ENCODE data around the gene CHMP4A. TPM values are rescaled to one million over a fixed set of nuclear protein-coding genes. Genes with fewer than 3 reads are reported as not detected.
"Not testable (repeated sequence)": the region's sequence is repeated elsewhere in the genome, so short reads cannot be mapped to it uniquely, and the experiment has no call there.

Gene CHMP4A
- total RNA-seq, 1 donor from 2014 or later: 30.0 TPM

DNA sequence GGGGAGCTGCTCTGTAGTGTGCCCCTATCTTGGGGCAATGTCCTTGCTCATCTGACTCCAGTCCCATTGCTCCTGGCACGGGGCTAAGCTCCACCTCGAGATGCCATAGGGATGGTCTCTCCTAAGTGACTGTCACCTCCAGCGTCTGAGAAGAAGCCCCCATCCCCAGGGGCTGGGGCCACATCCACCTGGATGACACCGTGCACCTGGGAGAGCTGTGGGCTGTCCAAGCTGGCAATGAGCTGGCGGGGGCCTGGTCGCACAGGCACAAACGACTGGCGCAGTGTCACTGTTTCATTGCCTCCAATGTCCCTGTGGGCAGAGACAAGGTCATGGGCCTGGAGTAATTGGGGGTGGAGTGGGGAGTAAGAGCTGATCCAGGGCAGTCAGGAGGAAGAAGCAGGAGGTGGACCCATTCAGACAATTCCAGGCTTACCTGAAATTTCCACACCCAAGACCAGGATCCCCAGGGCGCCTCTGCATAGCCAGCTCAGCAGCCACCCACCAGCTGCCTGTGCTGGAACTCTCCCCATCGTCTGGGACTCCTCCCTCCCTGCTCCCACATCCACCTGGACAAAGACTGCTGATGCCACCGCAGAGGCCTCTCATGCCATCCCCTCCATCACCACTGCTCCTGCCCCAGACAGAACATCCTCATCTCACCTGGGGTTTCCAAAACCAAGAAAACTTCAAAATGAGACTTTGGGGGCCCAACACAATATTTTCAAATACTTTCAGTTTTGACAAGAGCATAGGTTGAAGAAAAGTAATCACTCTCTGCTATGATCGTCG lies 36.1 kb upstream of the CHMP4A start:
- intact Hi-C loops (cut with DNase I): no loop called here
- peak; percentile 61 for DNase-seq (ENCODE audit: low spot score)

DNA sequence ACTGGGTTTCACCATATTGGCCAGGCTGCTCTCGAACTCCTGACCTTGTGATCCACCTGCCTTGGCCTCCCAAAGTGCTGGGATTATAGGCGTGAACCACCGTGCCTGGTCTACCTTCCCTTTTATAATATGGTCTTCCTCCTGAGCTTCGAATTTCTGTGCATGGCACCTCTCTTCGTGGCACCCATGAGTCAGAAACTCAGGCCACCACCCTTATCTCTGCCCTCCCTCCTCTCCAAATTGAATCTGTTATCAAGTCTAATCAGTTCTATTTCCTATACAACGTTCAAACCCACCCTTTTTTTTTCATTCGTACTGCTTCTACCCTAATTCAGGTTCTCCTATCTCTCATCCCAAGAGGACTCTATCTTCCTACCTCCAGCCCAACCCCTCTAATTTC lies 34.1 kb upstream of the CHMP4A start:
- intact Hi-C loops (cut with DNase I): no loop called here
- no peak for DNase-seq (ENCODE audit: low spot score)

DNA sequence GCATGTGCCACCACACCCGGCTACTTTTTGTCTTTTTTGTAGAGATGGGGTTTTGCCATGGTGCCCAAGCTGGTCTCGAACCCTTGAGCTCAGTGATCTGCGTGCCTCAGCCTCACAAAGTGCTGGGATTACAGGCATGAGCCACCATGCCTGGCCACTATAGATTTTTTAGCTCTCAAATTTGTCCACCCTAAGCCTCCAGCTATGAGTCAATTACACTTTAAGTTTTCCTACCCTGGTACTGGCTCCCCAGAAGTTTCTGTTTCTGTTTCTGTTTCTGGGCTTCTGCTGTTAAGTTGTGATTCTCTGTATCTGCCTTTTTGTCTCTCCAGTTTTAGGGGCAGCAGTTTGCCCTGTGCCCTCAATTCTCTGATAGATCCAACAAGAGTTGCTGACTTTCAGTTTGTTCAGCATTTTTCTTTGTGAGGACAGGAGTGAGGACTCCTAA lies 33.5 kb upstream of the CHMP4A start:
- DNase-seq (ENCODE audit: low spot score): no peak
- intact Hi-C loops (cut with DNase I): no loop called here

DNA sequence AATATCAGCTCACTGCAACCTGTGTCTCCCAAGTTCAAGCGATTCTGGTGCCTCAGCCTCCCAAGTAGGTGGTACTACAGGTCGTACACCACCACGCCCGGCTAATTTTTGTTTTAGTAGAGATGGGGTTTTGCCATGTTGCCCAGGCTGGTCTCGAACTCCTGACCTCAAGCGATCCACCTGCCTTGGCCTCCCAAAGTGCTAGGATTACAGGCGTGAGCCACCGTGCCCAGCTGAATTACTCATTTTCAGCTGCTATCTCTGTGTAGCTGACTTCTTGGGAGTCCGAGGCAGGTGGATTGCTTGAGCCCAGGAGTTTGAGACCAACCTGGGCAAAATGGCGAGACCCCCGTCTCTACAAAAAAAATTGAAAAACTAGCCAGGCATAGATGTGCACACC lies 32.1 kb upstream of the CHMP4A start:
- peak; percentile 35 for DNase-seq (ENCODE audit: low spot score)
- intact Hi-C loops (cut with DNase I): not testable (repeated sequence)

DNA sequence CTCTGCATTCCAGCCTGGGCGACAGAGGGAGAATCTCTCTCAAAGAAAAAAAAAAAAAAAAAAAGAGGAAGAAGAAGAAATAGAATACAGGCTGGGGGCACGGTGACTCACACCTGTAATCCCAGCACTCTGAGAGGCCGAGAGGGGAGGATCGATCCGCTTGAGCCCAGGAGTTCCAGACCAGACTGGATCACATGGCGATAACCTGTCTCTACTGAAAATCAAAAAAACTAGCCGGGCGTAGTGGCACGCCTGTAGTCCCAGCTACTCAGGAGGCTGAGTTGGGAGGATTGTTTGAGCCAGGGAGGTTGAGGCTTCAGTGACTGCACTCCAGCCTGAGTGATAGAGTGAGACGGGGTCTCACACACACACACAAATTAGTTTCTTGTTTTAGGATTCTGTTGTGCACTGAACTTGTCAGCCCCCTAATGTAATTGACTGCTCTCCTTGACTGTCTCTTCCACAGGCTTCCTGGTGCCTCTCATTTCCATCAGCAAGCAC lies 30.1 kb upstream of the CHMP4A start:
- DNase-seq (ENCODE audit: low spot score): no peak
- intact Hi-C loops (cut with DNase I): loop anchor here (5.0 kb wide), 1 partner anchor 189 kb away; no protein-coding TSS in a partner anchor

DNA sequence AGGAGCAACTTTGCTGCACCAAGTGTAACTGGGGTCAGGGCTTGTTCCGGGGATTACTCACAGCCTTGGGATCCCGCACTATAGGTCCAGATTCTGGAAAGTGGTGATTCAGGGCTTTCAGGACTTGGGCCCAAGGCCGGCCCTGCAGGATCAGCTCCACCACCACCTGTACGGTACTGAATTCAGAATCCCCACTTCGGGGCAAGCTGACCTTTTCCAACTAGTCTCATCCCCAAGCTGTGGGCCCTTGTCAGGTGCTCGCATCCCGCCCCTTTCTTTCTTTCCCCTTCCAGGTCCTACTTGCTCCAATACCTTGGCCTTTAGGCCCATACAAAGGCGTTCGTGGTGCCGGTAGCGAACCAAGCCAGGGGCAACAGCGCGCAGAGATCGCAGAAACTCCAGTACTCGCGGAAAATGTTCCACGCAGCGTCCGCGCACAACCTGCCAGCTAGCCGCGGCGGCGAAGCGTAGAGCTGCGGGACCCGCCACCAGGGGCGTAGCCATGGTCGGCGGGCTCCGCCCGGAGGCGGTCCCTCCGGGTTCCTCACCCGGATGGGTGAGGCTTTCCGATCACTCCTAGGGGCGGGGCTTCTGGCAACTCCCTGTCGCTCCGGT lies 28.6 kb upstream of the CHMP4A start:
- intact Hi-C loops (cut with DNase I): loop anchor here (1.0 to 5.0 kb wide), 3 partner anchors 27 to 190 kb away; partner anchors contain the start of genes DHRS1 and NOP9
- peak; percentile 97 for DNase-seq (ENCODE audit: low spot score)

DNA sequence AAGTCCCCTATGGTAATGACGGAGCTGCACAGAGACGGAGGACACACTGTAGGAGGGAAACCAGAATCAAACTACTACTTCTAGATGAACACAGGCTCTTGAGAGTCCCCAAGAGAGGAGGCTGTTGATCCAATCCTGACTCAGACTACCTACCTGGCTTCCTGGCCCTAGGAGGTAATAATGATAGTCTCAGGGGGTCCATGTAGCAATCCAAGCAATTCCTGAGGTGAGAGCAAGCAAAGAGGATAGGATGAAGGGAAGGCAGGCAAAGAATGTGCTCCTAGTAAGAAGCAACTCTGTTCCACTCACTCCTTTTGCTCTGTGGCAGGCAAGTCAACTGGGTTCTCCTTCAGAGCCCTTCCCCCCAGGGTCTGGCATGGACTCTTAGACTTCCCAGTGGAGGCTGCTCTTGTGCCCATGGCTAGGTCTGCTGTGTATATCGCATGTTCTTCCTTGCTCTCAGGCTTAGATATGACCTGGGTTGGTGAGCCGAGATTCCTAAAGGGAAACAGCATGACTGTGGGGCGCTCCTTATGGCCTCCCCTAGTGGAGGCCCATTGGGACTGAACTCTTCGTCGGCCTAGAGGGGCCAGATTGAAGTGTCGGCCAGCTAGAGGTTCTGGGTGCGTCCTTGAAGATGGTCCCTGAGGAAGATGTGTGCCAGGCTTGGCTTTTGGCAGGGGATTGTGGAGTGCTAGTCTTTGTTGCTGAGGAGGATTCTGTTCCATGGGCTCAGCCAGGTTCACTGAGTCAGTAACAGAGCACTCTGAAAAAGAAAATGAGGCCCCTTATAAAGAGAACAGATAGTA lies 27.0 kb upstream of the CHMP4A start:
- peak; percentile 53 for DNase-seq (ENCODE audit: low spot score)
- intact Hi-C loops (cut with DNase I): loop anchor here (2.0 to 5.0 kb wide), 2 partner anchors 26 to 192 kb away; no protein-coding TSS in a partner anchor

DNA sequence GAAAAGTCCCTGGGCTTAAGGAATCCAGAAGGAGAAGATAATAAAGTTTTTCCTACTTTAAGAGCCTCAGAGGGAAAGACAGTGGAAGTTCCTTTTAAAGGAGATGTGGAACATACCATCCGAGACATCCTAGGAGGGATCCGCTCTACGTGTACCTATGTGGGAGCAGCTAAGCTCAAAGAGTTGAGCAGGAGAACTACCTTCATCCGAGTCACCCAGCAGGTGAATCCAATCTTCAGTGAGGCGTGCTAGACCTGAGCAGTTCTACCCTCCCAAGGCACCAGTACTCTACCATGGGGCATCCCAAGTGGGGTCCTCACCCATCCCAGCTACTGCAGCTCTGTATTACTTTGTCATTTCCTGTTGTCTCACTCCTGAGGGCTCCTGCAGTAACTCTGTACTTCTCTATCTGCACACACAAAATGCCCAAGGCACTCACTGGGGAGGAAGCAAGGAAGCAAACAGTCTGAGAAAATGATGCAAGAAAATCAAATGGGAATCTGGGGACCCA lies 25.3 kb upstream of the CHMP4A start:
- intact Hi-C loops (cut with DNase I): no loop called here
- DNase-seq (ENCODE audit: low spot score): peak; percentile 36

DNA sequence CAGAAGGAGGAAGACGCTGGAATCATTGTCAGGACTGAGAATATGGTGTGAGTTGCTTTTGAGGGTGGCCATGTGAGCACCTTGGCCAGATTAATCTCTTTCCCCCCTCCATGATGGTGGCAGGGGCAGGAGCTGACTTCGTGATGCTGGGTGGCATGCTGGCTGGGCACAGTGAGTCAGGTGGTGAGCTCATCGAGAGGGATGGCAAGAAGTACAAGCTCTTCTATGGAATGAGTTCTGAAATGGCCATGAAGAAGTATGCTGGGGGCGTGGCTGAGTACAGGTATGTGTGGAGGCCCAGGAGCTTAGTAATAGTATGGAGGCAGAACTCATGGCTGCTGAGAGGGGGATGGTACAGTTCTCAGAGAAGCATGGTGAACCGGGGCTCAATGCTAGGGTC lies 24.8 kb upstream of the CHMP4A start:
- DNase-seq (ENCODE audit: low spot score): peak; percentile 62
- intact Hi-C loops (cut with DNase I): no loop called here

DNA sequence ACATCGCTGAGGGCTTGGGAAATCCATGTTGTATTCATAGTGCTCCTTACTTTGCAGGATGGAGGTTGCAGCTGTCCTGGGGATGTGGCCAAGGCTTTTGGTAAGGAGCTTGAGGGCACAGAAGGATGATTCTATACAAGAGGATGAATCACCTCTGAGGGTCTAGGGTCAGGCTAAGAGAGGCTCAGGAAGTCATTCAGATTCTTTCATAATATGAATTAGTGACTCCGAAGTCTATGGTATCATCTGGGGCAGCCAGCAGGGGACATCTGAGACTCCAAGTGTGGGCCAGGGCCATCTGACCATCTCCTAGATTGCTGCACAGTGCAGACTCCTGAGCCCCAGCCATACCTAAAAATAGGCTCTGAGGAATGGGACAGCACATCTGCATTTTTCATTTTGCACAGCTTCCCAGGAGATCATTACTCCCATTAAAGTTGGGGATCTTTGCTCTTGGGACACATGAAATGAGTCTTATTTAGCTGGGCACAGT lies 24.2 kb upstream of the CHMP4A start:
- DNase-seq (ENCODE audit: low spot score): peak; percentile 24
- intact Hi-C loops (cut with DNase I): no loop called here

DNA sequence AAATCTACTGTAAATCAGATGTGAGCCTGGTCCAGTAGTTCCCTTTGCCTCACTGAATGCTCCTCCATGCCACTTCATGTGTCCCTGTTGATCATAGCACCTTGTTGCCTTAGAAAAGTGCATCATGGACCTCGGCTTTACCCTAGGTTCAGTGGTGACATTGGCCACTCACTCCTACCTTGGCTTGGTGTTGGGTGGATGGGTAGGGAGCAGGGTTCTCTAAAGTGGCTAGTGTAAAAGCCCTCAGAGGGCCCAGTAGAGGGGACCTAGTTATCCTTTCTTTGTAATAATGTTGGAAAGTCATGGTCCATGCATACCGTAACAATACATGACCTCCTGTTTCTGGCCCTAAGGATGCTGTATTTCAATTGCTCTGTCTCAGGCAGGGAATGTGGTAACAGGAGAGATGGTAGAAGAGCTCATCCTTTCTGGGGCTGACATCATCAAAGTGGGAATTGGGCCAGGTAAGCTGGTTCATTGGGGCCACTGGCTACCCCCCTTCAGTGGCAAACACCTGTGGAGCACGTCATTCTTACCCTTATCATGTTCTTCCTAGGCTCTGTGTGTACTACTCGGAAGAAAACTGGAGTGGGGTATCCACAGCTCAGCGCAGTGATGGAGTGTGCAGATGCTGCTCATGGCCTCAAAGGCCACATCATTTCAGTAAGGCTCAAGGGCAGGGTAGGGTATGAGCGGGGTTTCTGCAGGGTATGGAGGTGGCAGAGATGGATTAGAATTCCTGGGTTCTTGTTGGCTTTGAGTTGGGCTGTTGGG lies 23.6 kb upstream of the CHMP4A start:
- no peak for DNase-seq (ENCODE audit: low spot score)
- intact Hi-C loops (cut with DNase I): no loop called here

DNA sequence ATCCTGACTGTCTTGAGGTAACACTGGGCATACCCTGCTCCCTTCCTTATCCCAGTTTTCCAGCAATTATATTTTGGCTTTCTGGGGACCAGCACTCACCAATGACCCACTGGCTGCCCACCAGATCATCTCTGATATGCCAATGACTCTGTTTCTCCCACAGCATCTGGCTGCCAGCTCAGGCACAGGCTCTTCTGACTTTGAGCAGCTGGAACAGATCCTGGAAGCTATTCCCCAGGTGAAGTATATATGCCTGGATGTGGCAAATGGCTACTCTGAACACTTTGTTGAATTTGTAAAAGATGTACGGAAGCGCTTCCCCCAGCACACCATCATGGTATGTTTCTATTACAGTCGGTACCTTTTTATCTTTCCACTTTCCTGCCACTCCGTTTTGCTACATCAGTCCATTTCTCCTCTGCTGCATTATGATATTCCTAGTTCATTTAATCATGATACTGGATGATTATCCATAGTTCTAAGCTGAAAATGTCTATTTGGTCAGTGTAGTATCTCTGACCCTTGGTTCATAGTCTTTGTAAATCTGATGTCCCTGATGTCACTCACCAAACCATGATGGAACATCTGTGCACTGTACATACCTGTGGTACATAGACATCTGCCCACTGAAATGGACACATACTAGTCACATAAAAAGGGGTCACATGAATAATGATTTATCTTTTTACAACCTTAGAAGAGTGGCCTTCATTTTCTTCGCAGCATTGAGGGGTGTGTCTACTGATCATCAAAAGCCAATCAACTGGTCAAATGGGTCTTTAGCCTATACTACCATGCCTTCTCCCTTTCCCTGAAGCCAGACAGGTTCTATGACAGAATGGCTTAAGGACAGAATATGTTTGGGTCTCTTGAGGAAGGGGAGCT lies 22.8 kb upstream of the CHMP4A start:
- intact Hi-C loops (cut with DNase I): no loop called here
- DNase-seq (ENCODE audit: low spot score): no peak

DNA sequence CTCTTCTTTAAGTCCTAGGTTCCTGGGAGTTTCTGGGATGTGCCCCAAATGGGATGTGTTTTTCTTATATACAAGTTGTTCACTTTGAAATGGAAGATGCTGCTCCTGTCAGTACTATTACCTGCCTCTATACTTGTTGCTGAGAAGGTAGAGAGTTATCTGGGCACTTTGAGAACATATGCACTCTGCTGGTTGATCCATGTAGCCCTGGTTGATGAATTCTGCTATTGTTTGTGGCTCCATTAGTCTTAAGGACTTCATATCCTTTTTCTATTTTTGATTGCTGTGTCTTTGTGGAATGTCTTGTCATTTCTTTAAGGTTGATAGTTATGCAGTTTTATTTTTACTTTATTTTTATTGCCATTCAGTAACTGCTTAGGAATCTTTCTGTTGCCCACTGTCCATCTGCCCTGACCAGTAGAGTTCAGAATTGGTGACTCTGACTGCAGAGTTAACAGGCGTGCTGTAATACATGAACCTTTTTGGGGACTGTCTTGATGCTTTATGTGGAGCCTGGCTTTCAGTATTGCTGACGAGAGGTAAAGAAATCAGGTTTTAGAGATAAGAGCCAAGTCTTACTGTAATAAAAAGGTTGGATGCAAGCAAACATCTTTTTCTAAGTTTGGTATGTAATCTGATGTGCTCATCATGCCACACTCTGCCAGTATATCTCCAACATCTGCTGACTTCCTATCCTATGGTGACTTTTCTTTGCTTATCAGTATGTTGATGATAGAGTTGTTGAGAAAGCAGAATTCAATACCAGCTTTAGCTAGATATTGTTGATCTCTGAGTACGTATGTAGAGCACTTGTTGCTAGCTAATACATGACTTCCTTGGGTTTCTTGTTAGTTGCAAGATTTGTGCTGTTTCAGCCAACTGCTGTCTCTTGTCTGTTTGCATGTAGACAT lies 21.1 kb upstream of the CHMP4A start:
- intact Hi-C loops (cut with DNase I): no loop called here
- DNase-seq (ENCODE audit: low spot score): no peak

DNA sequence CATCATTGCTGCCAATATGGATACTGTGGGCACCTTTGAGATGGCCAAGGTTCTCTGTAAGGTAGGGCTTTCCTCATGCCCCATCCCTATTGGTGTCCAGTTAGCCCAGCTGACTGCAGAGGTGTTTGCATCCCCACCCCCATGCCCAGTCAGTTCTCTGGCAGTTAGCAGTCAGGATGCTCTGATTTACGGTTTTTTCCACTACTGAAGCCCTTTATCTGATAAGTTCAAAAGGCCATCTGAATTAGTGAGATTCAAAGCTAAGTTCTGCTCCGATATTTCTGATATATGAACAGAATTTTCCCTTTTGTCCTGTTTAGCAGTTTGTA lies 20.2 kb upstream of the CHMP4A start:
- intact Hi-C loops (cut with DNase I): no loop called here
- no peak for DNase-seq (ENCODE audit: low spot score)

DNA sequence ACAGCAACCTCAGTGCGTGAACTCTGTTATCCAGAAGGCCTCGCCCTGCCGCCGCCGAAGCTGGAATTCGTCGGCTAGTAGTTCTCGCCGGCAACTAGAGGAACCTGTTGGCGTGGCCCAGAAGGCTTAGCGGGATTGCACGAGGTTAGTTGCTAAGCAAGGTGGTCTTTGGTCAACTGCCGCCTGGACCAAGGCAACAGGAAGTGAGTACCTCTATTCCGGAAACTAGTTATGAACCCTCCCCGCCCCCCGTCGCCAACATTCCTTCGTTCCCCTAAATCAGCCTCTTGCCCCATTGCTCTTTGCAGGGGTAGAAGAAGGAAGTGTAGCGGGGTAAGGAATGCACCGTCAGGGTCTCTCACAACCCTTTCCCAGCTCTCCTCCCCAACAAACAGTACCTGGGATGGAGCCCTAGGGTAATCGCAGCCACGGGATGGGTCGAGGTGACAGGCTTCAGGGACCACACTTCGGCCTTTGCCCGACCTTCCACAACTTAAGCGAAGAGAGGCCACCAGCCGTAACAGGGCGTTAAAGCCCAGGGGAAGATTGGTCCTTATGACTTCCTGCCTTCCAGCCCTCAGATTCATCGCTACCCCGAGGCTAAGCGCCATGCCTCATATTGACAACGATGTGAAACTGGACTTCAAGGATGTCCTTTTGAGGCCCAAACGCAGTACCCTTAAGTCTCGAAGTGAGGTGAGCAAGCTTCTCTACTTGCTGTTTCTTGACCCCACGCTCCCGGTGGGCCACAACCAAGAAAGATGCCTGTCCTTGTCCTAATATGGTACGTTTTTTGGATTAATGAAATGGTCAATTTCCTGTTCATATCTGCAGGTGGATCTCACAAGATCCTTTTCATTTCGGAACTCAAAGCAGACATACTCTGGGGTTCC lies 19.6 kb upstream of the CHMP4A start, which contains the start of gene GMPR2:
TSS of gene GMPR2 (plus strand) at position 285 of the 893 bp plus-strand sequence. CDS start at position 610, 325 bp downstream.
- DNase-seq (ENCODE audit: low spot score): peak; percentile 83
- intact Hi-C loops (cut with DNase I): no loop called here

DNA sequence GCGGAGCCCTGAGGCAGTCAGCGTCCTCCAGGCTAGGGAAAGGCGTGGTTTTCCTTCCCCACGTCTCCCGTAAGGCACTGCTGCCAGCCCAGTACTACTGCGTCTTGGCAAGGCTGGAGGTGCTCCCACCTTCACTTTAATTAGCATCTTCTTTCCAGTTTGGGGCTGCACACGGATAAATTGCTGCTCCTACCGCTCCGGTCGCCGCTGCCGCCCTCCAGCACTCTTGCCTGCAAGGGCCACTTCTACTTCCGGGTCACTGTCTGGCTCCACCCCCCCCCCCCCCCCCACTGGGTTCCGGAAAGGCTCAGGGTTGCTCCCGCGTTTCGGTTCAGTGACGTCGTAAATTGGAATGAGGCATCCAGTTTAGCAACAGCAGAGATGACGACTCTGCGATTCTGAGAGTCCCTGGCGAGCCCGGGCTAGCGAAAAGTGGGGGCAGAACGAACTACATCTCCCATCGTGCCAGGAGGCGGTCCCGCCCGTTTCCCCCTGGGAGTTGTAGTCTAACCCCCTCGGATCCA lies 18.9 kb upstream of the CHMP4A start, which contains the start of gene NEDD8:
TSS of gene NEDD8 (minus strand) at position 247 of the 524 bp plus-strand sequence. CDS start at position 147, 100 bp downstream.
- intact Hi-C loops (cut with DNase I): no loop called here
- peak; percentile 94 for DNase-seq (ENCODE audit: low spot score)
